Spleen (tissue), 7 donors: ENCODE data around the gene WDR59.

Experiments
- POLR2A ChIP-seq, 3 donors: fragments of 450-650 bp; IDR thresholded peaks; one replicate each; pipeline ENCODE4 v1.5.1; 2017; ENCODE audit warnings: antibody characterized with exemption in 3 of 3, mild to moderate bottlenecking in 1 of 3
- TF ChIP-seq, protein P1 (sequence below), 11 experiments: fragments of 200-600 bp in 7 of 11; fragments of 450-650 bp in 4 of 11; sonication (generic) in 4 of 11; IDR thresholded peaks in 8 of 11; conservative IDR thresholded peaks in 3 of 11; 1 replicate in 7 of 11; 2 replicates in 4 of 11; pipeline versions ENCODE4 v1.4.0 to v1.8.0; 2016 to 2021; ENCODE audit warnings: antibody characterized with exemption in 11 of 11, inconsistent platforms in 4 of 11, mild to moderate bottlenecking in 1 of 11
- donor health status: DM: no; HTN: no; CAD: no; lungs with moderate emphysema.
- donor health status: DM: no; HTN: no; CAD: no.
- donor health status: DM: no; HTN: no; CAD: no.

- no peak for TF ChIP-seq POLR2A (IDR thresholded peaks at IDR 0.05)
- TF ChIP-seq, protein P1, sequence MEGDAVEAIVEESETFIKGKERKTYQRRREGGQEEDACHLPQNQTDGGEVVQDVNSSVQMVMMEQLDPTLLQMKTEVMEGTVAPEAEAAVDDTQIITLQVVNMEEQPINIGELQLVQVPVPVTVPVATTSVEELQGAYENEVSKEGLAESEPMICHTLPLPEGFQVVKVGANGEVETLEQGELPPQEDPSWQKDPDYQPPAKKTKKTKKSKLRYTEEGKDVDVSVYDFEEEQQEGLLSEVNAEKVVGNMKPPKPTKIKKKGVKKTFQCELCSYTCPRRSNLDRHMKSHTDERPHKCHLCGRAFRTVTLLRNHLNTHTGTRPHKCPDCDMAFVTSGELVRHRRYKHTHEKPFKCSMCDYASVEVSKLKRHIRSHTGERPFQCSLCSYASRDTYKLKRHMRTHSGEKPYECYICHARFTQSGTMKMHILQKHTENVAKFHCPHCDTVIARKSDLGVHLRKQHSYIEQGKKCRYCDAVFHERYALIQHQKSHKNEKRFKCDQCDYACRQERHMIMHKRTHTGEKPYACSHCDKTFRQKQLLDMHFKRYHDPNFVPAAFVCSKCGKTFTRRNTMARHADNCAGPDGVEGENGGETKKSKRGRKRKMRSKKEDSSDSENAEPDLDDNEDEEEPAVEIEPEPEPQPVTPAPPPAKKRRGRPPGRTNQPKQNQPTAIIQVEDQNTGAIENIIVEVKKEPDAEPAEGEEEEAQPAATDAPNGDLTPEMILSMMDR (IDR thresholded peaks at IDR 0.05 in 8 of 11, conservative IDR thresholded peaks at IDR 0.05 in 3 of 11), result no peak
These were observed 140.6 kb downstream of the WDR59 start for GRCh38 chr16:74844041-74844980.
